H1 (cell line): ENCODE measurements around the gene ROS1.

Source experiments
- CTCF ChIP-seq, 3 experiments: IDR thresholded peaks; 1 replicate in 2 of 3; 2 replicates in 1 of 3; pipeline versions ENCODE4 v1.5.1 to v1.6.1; 2011; ENCODE audit warnings: low read length in 3 of 3, mild to moderate bottlenecking in 3 of 3, inconsistent platforms in 2 of 3, low read depth in 1 of 3, moderate library complexity in 1 of 3; ENCODE audit not compliant: insufficient read depth in 1 of 3; ENCODE audit errors: control extremely low read depth in 1 of 3
- POLR2A ChIP-seq, 2 experiments: IDR thresholded peaks; 1 replicate in 1 of 2; 2 replicates in 1 of 2; pipeline ENCODE4 v1.6.1; 2011; ENCODE audit warnings: low read depth in 2 of 2, low read length in 2 of 2, mild to moderate bottlenecking in 2 of 2; ENCODE audit errors: control extremely low read depth in 1 of 2
- SIX5 ChIP-seq: IDR thresholded peaks from 2 replicates; pipeline ENCODE4 v1.6.1; 2011; ENCODE audit warnings: mild to moderate bottlenecking, low read depth, low read length
- SP4 ChIP-seq: IDR thresholded peaks from 2 replicates; pipeline ENCODE4 v1.6.1; 2012; ENCODE audit warnings: low read length, inconsistent platforms

GRCh38 chr6:117309069-117309468, 116.7 kb downstream of the ROS1 start:
- TF ChIP-seq POLR2A (IDR thresholded peaks at IDR 0.05; ENCODE audit: control extremely low read depth in 1 of 2, low read depth in 2 of 2, low read length in 2 of 2) (no peak), CTCF (IDR thresholded peaks at IDR 0.05; ENCODE audit: control extremely low read depth in 1 of 3, insufficient read depth in 1 of 3, low read depth in 1 of 3, low read length in 3 of 3) (no peak), SIX5 (no peak), SP4 (no peak)
